ENCODE data around the gene YTHDC2.

YTHDC2 gene

DNA sequence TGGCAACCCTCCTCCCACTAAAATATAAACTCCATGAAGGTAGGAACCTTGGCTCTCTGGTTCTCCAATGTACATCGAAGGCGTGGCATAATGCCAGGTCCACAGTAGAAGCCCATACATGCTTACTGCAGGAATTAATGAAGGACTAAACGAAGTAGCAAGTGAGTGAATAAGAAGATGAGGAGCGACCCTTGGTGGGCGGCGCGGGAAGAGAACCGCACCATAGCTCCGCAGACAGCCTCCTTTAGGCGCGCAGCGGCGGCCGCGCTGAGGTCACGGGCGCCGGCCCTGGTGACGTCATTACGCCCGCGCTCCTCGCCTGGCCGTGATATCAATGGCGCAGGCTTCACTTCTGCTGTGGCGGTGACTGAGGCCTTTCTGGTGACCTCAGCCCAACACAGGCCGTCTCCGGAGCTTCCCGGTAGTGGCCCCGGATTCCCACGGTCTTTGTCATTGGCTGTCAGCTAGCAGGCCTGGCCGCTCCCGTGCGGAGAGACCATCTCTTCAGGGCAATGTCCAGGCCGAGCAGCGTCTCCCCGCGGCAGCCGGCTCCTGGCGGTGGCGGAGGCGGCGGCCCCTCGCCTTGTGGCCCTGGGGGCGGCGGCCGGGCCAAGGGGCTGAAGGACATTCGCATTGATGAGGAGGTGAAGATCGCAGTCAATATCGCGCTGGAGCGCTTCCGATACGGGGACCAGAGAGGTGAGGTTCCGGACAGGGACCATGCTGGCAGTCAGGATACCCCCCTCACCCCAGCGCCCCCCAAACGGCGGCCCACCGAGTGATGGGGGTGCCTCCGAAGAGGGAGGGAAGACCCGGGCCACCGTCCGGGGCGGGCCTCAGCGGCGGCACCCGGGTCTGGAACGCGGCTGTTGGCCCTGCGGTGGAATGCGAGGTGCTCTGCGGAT lies at the start of gene YTHDC2:
YTHDC2 (plus strand) TSS at position 311 of the 905 bp plus-strand sequence; CDS start at position 513, 202 bp downstream.
- DNase-seq, result peak; percentile 81
- in situ Hi-C loops (cut with HindIII; ENCODE audit: low pct_ligation_motif_present, low pct_unique_long_range_greater_than_20kb, low sequenced_read_pairs), result no loop called here

DNA sequence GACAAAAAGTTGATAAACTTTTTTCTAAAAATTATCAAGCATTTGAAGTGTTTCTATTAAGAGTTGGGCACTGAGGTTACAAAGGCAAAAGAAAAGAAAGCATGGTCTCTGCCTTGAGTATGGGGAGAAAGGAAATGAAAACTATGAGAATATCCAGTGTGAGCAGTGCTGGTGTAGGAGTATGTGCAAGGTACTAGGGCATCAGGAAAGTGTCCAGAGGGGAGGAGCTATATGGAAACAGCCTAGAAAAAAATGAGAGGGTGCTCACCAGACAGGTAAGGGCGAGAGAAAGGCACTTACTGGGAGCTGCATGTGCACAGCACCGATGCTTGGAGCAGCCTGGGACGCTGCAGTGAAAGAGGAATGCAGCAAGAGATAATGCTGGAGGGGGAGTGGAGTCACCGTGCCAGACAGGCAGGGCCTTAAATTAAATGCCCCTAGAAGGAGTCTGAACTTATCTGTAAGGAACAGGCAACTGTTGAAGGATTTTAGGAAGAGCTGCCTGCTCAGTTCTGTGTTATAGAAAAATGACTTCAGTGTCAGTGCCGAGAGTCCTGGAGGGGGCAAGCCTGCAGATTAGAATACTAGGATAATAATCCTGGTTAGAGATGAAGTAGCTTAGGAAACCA lies 39.3 kb upstream of the YTHDC2 start:
- DNase-seq, result no peak
- in situ Hi-C loops (cut with HindIII; ENCODE audit: low pct_ligation_motif_present, low pct_unique_long_range_greater_than_20kb, low sequenced_read_pairs), result no loop called here

DNA sequence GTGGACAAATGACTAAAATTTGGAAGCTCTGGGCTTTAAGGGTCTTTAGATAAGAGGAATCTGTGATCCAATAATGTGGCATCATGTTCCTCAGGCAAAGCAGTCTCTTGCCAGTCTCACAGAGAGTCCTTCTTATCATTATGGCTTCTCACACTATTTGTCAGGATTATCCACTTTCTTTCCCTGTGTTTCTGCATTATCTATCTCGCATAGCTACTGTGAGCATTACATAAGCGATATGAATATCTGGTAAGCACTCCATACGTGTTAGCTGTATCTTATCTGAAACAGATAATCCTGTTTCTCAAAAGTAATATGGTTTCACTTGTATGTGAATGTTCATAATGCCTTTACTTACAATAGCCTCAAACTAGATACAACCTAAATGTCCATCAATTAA lies 34.8 kb upstream of the YTHDC2 start:
- in situ Hi-C loops (cut with HindIII; ENCODE audit: low pct_ligation_motif_present, low pct_unique_long_range_greater_than_20kb, low sequenced_read_pairs), result no loop called here
- DNase-seq, result no peak

DNA sequence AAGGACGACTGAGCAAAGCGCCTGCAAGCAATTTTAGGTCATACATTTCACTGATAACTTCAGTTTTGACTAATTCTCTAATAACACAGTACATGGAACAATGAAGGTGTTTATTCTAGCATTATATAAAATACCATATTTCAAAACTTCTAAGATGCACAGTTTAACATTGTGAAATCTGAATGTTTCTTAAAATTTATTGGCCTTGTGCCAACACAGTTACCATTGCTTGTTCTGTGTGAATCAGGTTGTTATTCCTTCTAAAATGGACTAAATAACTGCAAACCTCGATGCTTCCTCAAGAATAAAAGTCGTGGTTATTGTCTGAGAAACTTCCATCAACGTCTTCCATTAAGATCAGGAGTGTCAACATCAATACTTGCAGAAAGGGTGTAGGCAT lies 33.3 kb upstream of the YTHDC2 start:
- no peak for DNase-seq
- in situ Hi-C loops (cut with HindIII; ENCODE audit: low pct_ligation_motif_present, low pct_unique_long_range_greater_than_20kb, low sequenced_read_pairs), result no loop called here

DNA sequence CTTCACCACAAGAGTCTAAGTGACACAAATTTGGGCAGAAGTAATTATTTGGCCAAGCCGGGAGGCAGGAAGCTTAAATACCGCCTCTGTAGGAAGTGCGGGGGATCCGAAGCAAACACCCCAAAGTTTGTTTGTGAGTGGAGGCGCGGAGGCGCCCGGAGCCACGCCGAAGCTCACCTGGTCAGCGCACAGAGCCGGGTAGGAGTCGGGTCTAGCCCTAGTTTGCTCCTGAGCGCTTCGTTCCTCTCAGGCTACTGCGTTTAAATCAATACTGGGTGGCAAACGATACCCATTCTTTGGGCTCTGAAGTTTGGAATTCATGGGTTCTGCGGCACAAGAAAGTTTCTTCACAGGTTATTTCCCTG lies 26.1 kb upstream of the YTHDC2 start:
- in situ Hi-C loops (cut with HindIII; ENCODE audit: low pct_ligation_motif_present, low pct_unique_long_range_greater_than_20kb, low sequenced_read_pairs), result no loop called here

DNA sequence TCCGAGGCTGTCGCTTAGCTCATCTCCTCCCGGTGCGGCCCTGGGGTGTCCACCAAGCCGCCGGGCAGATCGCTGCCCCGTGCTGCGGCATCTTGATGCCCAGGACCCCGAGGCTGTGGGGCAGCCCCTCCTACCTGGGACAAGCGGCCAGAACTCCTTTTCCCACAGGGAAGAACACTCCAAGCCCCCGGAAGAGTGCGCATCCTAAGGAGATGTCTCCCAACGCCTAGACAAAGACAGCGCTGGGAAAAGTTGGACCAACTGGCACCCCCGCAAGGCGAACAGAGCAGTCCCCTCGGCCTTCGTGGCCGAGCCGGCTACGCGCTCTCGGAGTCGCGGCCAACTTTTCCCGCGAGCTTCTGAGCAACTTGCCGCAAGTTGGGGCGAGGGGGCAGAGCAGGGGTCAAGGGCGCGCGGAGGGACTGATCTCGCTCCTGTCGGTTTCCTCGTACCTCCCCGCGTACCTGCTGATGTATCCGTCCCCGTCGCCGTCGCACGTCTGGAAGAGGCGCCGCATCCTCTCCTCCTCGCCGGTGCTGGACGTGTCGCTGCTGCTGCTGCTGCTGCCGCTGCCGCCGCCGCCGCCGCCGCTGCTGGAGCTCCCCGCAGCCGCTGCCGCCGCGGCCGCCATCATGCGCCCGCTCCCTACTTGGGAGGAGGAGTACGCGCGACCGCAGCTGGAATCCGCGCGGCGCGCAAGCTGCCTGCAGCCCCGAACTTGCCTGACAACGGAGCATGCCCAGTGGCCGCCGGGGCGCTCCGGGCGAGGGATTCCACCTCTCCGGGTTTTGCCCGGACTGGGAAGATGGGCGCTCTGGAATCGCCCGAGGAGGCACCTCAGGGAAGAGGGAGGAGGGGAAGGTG lies 25.5 kb upstream of the YTHDC2 start, which contains the start of gene MCC:
MCC (minus strand) TSS at position 673 of the 864 bp plus-strand sequence.
- in situ Hi-C loops (cut with HindIII; ENCODE audit: low pct_ligation_motif_present, low pct_unique_long_range_greater_than_20kb, low sequenced_read_pairs), result no loop called here
- DNase-seq, result peak; percentile 85

More for the DNA sequence above, 26.1 kb upstream of the YTHDC2 start:
- no peak for DNase-seq

DNA sequence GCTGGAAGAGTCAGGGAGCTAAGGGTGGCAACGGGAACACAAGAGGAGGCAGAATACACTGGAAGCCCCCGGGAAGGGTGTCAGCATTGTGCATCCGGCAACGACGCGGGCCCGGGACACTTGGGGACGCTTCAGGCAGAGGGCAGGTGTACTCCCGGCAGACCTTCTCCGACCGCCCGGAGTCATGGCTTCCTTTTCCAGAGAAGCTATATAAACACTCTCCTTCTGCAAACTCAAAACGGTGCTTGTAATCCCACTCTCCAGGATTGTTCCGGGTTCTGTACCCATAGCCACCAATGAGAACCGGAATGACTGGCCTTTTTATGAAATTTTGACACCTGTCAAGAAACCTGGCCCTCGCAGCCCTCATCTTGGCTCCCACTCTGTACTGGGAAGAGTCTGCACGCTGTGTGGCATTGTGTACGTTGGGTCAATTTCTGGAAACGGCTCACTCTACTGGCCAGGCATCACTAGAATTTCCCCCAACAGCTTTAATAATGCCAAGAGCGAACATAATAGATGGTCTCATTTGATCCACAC lies 24.8 kb upstream of the YTHDC2 start:
- DNase-seq, result no peak
- in situ Hi-C loops (cut with HindIII; ENCODE audit: low pct_ligation_motif_present, low pct_unique_long_range_greater_than_20kb, low sequenced_read_pairs), result no loop called here

DNA sequence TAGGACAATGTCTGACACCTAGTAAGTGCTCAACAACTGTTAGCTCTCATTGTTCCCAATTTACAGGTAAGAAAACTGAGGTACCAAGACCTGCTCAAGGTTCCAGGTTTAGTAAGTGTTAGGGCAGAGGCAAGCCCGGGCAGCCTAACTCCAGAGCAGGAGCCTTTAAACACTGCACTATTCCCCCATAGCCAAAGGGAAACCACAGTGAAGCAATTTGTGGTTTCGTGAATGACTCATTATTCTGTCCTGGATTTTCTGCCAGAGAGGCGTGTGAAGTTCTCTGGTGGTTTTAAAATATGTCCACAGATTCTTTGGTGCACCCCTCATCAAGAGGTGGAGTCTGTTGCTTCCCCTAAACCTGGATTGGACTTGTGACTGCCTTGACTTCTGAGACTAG lies 24.2 kb upstream of the YTHDC2 start:
- DNase-seq, result peak; percentile 95
- in situ Hi-C loops (cut with HindIII; ENCODE audit: low pct_ligation_motif_present, low pct_unique_long_range_greater_than_20kb, low sequenced_read_pairs), result no loop called here

DNA sequence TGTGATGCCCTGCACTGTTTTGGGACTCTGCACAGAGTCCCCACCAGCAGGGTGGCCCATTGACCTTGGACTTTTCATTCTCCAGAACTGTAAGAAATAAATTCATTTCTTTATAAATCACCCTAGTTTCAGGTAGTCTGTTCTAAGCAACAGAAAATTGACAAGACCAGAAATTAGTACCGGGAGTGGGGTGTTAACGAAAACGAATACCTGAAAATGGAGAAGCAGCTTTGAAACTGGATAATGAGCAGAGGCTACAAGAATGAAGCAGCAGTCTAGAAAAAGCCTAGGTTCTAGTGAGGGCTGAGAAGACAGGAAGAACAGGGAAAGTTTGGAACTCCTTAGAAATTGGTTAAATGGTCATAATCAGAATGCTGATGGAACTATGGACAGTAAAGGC lies 23.2 kb upstream of the YTHDC2 start:
- DNase-seq, result no peak
- in situ Hi-C loops (cut with HindIII; ENCODE audit: low pct_ligation_motif_present, low pct_unique_long_range_greater_than_20kb, low sequenced_read_pairs), result no loop called here

DNA sequence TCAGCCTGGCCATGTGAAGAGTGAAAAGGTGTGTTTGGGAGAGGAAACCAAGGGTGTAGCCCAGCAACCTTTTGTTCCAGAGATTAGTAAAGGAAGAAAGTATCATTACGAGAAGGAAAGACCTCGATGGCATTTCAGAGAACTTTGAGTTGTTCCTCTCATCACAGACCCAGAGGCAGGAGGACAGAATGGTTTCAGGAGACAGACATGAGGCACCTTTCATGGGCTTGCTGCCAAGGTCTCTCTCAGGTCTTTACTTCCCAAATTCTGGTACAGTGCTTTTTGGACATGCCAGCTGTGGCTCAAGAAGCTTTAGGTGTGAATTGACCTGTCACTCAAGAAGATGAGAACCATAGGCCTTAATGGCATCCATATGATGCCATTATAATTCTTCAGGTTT lies 22.5 kb upstream of the YTHDC2 start:
- in situ Hi-C loops (cut with HindIII; ENCODE audit: low pct_ligation_motif_present, low pct_unique_long_range_greater_than_20kb, low sequenced_read_pairs), result no loop called here

DNA sequence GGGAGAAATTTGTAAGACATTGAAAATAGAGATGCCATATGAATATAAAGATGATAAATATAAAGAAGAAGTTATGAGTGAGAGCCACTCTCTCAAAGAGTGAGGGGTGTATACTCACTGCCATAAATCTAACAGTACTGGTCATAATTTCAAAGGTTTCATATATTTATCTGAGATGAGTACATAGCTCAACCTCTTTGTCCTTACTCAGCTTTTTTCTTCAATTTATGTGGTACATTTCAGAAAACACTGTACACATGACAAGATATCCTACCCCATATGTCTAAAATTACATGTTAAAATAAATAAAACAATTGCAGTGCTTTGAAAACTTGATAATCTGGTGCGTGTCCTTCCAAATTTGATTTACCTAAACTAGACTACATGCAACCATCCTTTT lies 20.0 kb upstream of the YTHDC2 start:
- DNase-seq, result no peak
- in situ Hi-C loops (cut with HindIII; ENCODE audit: low pct_ligation_motif_present, low pct_unique_long_range_greater_than_20kb, low sequenced_read_pairs), result no loop called here

More for the DNA sequence above, 22.5 kb upstream of the YTHDC2 start:
- DNase-seq, result no peak

DNA sequence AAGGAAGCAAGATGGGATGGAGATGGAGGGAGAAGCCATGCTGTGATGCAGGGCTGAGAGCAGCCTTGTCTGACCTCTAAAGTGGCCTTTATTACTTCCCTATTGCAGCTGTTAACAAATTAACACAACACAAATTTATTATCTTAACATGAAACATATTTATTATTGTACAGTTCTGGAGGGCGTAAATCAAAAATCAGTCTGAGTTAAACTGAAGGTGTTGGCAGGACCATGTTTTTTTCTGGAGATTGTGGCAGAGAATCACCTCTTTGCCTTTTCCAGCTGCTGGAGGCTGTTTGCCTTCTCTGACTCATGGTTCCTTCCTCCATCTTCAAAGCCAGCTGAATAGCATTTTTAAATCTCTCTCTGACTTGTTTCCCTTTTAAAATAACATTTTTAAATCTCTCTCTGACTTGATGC lies 18.1 kb upstream of the YTHDC2 start:
- DNase-seq, result no peak
- in situ Hi-C loops (cut with HindIII; ENCODE audit: low pct_ligation_motif_present, low pct_unique_long_range_greater_than_20kb, low sequenced_read_pairs), result no loop called here

DNA sequence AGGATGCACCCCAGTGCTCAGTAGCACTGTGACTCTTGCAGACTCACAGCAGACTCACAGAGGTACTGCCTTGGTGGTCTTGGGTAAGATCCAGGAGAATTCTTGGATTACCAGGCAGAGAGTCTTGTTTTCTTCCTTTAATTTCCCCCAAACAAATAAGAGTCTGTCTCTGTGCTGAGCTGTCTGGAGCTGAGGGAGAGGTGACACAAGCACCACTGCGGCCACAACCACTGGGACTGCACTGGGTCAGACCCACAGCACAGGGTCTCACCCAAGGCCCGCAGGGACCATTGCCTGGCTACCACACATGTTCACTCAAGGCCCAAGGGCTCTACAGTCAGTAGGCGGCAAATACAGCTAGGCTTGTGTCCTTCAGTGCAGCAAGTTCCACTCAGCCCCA lies 11.4 kb upstream of the YTHDC2 start:
- in situ Hi-C loops (cut with HindIII; ENCODE audit: low pct_ligation_motif_present, low pct_unique_long_range_greater_than_20kb, low sequenced_read_pairs), result no loop called here
- DNase-seq, result no peak

DNA sequence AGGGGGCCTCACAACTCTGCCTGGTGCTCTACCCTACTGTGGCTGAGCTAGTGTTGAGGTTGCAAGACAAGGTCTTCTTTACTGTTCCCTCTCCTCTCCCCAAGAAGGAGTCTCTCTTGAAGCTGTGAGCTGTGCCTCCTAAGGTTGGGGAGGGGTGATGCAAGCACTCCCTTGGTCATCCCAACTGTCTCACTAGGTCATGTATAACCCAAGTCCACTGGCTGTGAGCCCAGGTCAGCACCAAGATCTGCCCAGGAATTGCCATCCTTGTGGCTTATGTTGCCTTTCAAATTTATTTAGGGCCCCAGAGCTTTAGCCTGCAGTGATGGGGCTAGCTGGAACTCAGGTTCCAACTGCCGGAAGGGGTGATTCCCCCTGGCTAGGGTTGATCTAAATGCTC lies 10.3 kb upstream of the YTHDC2 start:
- no peak for DNase-seq
- in situ Hi-C loops (cut with HindIII; ENCODE audit: low pct_ligation_motif_present, low pct_unique_long_range_greater_than_20kb, low sequenced_read_pairs), result no loop called here

DNA sequence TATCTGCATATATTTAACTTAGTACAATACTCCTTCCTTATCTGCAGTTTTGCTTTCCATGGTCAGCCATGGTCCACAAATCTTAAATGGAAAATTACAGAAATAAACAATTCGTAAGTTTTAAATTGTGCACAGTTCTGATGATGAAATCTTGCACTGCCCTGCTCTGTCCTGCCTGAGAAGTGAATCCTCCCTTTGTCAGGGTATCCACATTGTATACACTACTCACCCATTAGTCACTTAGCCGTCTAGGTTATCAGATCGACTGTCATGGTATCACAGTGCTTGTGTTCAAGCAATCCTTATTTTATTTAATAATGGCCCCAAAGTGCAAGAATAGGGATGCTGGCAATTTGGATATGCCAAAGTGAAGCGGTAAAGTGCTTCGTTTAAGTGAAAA lies 8.3 kb upstream of the YTHDC2 start:
- DNase-seq, result no peak
- in situ Hi-C loops (cut with HindIII; ENCODE audit: low pct_ligation_motif_present, low pct_unique_long_range_greater_than_20kb, low sequenced_read_pairs), result no loop called here

DNA sequence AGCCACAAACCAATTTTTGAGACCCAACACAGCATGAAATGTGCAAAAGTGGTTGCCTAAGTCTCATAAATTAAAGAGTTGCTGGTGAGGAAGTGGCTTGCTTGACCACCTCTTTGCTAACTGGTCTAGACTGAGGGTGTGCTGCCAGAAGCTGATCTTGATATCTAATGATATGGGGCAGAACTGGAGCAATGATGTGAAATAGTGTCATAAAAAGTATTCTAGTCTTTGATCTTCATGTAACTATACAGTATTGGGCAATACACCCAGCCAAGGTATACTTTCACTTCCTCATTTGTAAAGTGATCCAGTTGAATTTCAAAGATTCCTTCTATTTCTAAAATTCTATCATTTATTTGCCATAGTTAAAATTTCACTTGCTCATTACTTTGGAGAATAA lies 5.9 kb upstream of the YTHDC2 start:
- in situ Hi-C loops (cut with HindIII; ENCODE audit: low pct_ligation_motif_present, low pct_unique_long_range_greater_than_20kb, low sequenced_read_pairs), result no loop called here

DNA sequence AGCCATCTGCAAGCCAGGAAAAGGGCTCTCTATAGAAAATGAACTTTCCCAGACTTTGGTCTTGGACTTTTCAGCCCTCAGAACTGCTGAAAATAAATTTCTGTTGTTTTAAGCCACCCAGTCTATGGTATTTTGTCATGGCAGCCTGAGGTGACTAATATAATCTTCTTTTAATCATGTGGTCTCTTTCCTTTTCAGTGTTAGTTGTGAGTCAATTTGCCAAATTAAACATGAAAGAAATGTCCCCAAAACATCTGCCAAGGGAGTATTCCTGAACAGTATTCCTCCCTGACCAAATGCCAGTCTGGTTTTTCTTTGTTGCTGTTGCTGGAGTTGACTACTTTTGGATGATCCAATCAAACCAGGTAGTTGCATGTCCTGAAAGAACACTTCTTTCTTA lies 4.7 kb upstream of the YTHDC2 start:
- in situ Hi-C loops (cut with HindIII; ENCODE audit: low pct_ligation_motif_present, low pct_unique_long_range_greater_than_20kb, low sequenced_read_pairs), result no loop called here
- no peak for DNase-seq

More for the DNA sequence above, 5.9 kb upstream of the YTHDC2 start:
- no peak for DNase-seq

DNA sequence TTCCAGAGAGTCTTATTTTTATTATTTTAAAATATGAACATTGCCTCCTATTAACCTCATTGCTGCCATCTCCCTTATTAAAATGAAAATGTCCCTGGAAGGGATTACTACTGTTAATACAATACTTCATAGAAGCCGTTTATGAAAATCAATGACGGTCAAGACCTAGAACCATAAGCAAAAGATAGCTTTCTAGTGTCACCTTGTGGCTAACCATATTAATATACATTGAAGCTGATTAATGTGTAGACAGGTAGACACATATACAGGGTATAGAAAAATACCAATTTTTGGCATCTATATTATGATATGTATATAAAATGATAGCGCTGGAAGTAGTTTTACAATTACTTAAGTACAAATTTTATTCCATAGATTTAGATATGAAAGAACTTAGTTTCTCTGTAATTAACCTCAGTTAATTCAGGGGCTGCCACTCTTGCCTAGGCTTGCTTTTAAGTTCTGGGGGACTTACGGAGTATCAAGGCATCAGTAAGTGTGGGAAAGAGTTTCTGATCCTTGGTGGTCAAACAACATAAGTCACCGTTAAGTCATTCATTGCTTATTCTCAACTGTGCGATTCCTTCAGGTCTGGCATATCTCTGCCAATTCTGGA lies 2.5 kb upstream of the YTHDC2 start:
- in situ Hi-C loops (cut with HindIII; ENCODE audit: low pct_ligation_motif_present, low pct_unique_long_range_greater_than_20kb, low sequenced_read_pairs), result no loop called here
- peak; percentile 45 for DNase-seq
